Stimulated activated CD4-positive, alpha-beta T cell treated with anti-CD3 and anti-CD28 coated beads, Interleukin-4, amount 100 ng/mL, for 1 hour (primary cell): ENCODE data around the gene IPO11.
"Not testable (repeated sequence)": the region's sequence is repeated elsewhere in the genome, so short reads cannot be mapped to it uniquely, and the experiment has no call there.

Experiments used
- DNase-seq: peaks from one replicate; pipeline ENCODE4 v3.0.0-alpha.2; 2020

IPO11 gene

DNA sequence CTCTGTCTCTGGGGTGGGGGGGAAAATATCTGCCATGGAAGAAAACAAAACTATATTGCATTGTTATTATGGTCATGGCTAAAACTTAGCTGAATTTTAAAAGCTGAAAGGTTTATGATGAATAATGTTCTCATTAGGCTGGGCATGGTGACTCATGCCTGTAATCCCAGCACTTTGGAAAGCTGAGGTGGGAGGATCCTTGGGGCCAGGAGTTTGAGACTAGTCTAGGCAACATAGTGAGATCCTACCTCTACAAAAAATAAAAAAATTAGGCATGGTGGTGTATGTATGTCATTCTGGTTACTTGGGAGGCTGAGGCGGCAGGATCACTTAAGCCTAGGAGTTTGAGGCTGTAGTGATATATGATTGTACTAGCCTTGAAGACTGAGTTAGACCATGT lies 44.5 kb downstream of the IPO11 start:
- DNase-seq = no peak

DNA sequence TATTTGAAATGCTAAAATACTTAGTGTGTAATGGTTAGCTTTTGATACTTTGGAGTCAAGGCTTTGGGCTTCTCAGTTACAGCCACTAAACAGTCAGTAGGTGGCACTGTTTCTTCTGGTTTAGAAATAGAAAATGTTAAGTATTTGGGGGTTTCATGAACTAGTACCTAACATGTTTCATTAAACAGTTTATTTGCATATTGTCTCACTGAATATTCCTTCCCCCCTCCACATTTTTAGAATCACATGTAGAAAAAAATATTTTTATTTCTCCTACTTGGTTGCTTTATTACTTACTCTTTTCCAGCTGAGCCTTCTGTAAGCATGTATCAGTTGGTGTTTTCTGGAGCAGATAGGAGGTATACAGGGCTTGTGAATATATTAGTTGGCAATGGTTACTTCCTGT lies 48.0 kb downstream of the IPO11 start:
- DNase-seq = no peak

DNA sequence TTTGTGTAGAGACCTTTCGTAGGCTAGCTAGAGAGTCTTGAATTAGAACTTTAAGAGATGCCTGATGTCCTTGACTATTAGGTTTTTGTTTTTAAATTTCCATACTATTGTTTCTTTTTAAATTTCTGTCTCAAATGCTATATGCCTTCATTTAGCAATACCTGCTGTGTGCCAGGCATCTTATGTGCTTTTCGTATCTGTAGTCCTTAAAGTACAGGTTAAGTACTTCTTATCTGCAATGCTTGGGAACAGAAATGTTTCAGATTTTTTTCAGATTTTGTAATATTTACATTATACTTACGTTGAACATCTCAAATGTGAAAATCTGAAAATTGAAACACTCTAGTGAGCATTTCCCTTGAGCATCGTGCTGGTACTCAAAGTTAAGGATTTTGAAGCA lies 49.0 kb downstream of the IPO11 start:
- DNase-seq = no peak

DNA sequence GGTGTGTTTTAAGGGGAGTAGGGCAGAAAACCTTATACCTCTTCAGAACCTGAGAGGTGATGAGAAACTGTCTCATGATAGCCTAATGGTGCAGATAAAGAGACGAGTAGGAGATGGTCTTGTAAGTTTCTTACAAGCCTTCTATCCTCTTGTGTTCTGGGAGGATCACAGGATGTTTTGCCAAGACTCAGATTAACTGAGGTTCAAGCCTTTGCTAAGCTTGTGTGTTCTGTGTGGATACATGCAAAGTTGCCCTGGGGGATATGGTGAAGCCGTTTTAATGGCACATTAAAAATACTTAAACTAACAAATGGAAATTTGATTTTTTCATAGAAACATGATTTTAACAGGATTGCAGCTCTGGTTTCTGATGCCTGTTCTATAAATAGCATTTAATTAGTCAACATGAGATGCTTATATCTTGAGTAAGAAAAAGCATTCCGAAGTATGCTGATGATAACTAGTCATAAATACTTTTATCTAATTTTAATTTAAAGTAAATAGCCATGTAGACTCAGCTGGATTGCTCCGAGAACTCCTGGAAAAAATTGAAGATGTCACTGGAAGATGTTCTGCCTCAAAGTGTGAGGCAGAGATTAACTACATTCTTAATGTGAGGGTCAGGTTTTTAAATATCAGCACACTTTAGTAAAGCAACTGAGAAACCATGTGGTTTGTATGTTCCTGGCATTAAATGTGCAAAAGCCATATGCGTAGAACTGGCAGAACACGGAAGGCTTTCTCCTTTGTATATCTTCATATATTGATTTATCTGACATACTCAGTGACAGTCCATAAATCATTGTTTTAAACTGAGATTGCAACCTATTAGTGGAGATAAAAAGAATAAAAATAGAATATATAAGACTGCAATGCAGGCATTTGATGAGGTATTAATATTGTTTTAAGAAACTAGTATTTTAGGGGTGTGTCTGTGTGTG lies 53.7 kb downstream of the IPO11 start:
- DNase-seq = no peak

DNA sequence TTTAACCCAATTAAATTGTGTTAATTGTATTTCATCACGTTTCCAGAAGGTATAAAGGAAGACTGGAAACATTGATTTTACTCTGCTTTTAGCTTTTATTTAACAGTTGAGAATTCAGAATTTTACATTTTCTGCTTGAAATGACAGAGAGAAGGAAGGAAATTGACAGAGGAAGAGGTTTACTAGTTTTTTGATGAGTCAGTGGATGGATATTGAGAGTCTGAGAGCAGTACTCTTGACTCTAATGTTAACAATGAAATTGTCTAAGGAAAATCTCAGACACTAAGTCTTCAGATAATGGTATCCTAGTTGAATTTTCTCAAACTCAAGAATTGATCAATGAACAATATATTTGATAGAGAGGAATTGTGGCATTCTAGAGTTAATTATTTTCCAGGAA lies 60.6 kb downstream of the IPO11 start:
- no peak for DNase-seq

DNA sequence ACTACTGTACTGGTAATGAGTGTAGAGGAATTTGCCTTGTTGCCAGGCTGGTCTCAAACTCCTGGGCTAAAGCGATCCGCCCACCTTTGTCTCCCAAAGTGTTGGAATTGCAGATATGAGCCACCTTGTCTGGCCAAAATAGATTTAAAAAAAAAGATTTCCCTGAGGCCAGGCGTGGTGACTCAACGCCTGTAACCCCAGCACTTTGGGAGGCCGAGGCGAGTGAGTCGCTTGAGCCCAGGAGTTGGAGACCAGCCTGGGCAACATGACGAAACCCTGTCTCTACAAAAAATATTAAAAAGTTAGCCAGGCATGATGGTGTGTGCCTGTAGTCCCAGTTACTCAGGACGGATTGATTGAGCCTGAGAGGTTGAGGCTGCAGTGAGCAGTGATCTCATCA lies 62.5 kb downstream of the IPO11 start:
- no peak for DNase-seq

DNA sequence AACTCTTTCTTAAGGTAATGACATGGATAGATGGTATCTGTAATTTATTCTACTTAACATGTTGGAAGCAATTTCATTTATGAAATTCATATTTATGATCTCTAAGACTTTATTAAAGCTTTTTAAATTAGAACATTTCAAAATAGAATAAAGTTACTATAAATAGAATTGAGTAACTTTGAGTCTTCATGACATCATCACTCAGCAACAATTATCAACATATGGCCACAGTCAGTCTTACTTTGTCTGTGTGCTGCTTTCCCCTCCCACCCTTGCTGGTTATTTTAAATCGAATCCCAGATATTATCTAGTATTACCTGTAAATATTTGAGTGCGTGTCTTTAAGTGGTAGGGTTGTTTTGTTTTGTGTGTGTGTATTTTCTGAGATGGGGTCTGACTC lies 65.2 kb downstream of the IPO11 start:
- DNase-seq = no peak

DNA sequence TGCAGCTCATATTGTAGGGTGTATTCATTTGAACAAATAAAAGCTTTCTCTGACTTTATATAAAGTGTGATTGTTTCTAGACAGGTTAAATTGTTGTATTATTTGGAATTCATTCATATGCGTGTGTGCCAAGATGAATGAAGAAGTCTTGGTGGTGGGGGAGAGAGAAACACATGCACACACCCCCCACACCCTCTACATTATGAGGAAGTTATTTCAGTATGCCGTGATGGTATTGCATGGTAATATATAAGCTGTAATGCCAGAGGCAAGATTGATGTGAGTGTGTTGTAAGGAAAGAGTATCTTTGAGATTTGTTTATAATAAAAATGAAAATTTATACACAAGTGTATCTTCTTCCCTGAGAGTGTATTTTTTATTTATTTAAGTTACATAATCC lies 71.0 kb downstream of the IPO11 start:
- DNase-seq = no peak

DNA sequence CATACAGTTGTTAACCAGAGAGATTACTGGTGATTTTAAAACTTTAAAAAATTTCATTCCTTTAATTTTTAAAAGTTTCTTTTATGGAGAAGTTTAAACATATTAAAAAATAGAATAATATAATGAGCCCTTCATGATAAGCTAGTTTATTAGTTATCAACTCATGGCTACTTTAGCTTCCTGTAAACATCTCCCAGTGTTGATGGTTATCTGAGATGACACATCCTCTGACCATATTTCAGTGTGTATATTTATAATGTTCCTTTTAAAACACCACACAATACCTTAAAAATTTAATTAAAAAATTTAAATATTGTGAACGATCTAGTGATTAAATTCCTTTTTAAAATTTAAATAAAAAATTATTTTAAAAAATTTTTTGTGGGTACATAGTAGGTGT lies 74.1 kb downstream of the IPO11 start:
- no peak for DNase-seq

DNA sequence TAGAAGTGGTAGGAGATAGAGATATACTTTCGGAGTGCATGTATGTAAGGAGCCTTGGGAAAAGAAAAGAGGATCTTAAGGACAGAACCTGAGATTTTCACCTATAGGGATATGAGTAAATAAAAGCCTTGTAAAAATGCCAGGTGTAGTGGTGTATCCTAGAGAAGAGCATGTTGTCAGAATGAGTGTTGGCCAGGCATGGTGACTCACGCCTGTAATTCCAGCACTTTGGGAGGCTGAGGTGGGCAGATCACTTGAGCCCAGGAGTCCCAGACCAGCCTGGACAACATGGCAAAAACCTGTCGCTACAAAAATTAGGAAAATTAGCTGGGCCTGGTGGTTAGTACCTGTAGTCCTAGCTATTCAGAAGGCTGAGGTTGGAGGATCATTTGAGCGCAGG lies 76.0 kb downstream of the IPO11 start:
- DNase-seq = no peak

DNA sequence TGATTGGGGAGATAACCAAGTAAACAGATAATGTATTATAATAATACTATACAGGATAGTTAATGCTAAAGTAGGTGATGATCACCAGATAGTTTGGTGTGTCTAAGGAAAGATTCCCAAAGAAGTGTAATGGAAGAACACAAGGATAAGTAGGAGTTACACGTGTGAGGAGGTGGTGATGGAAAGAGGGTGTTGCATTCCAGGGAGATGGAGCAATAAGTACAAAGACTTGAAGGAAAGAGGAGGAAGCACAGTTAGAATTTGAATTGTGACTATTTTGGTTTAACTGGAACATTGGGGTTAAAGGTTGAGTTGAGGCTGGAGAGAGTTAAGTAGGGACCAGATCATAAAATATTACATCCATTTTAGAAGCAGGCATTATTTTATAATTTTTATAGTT lies 76.9 kb downstream of the IPO11 start:
- no peak for DNase-seq

DNA sequence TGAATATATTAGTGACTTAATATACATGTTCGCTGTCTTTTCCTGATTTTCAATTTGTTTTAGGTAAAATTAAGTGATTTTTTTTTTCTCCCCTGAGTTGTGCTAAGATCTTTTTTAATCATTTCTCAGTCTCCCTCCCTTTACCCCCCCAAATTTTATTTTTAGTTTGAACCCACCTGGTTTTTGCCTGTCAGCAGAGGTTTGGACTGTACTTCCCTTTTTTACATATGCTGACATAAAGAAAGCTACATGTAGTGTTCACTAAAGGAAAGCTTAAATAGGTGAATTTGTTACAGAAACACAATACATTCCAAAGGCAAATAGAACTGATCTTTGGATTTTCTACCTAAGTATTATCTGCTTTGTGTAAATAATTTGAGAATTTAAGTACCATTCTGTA lies 82.2 kb downstream of the IPO11 start:
- DNase-seq = no peak

DNA sequence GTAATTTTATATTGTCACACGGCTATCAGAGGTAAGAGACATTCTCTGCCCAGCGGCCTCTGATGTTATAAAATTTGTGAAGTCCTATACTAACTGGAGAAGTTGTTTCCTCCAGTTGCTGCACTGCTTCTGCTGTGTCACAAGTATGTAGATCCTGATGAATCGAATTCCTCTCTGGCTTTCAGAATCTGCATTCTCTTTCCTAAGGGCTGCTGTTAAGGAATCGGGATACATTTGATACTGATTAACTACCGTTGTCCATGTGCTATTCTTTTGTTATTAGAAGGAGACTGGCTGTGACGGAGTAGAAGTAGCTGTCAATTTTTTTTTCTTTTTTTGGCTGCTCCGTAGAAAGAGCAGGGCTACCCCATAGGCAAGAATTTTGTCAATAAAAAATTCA lies 84.3 kb downstream of the IPO11 start:
- DNase-seq = no peak

DNA sequence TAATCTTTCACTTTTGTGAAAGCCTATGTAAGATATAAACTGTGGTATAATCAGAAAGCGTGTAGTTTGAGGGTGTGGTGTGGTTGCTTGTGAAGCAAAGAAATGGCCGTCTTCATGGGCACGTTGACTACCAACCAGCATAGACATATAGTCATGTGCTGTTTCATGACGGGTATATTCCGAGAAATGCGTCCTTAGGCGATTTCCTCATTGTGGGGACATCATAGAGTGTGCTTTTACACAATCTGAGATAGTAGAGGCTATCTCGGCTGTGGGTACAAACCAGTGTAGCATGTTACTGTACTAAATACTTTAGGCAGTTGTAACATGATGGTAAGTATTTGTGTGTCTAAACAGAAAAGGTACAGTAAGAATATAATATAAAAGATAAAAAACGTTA lies 86.4 kb downstream of the IPO11 start:
- DNase-seq = no peak

DNA sequence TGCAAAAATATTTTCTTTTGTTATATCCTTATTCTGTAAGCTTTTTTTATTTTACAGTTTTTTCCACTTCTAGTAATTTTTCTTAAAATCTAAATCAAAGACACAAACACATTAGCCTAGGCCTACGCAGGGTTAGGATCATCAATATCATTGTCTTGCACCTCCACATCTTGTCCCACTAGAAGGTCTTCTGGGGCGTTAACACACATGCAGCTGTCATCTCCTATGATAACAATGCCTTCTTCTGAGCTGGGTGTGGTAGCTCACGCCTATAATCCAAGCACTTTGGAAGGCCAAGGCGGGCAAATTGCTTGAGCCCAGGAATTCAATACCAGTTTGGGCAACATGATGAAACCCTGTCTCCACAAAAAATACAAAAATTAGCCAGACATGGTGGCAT lies 87.2 kb downstream of the IPO11 start:
- no peak for DNase-seq

DNA sequence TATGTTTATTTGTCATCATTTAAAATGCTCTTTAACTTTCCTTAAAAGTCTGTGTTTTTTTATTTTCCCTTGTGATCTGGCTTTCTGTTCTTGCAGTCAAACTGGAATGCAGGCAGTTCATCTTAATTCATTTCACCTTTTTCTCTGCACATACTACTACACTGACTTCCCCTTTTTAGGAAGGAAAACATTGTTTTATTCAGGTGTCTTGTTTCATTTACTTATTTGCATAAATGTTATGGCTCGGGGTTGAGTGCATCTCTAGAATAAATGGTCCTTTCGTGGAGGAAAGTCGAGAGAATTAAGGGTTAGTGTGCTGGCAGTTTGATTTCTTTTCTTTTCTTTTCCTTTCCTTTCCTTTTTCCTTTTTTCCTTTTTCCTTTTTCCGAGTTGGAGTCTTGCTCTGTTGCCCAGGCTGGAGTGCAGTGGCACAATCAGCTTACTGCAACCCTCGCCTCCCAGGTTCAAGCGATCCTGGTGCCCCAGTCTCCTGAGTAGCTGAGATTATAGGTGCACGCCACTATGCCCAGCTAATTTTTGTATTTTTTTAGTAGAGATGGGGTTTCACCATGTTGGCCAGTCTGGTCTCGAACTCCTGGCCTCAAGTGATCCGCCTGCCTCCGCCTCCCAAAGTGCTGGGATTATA lies 90.0 kb downstream of the IPO11 start:
- DNase-seq = no peak

DNA sequence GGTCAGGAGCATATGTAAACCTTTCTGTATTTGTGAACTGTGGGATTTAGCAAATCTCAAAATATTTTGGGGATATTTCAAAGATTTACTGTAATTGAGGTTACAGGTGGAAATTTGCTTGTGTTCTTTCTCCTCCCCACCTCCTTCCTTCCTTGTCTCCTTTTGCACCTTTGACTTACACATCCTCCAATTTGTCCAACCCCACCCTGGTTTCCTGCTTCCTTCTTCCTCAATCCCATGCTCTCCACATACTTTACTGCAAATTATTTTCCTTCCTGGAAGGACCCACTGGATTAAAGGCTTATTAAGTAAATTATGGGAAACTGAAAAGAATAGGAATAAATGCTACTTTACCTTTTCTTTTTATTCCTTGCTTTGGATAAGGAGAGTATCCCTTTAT lies 91.6 kb downstream of the IPO11 start:
- DNase-seq = no peak

DNA sequence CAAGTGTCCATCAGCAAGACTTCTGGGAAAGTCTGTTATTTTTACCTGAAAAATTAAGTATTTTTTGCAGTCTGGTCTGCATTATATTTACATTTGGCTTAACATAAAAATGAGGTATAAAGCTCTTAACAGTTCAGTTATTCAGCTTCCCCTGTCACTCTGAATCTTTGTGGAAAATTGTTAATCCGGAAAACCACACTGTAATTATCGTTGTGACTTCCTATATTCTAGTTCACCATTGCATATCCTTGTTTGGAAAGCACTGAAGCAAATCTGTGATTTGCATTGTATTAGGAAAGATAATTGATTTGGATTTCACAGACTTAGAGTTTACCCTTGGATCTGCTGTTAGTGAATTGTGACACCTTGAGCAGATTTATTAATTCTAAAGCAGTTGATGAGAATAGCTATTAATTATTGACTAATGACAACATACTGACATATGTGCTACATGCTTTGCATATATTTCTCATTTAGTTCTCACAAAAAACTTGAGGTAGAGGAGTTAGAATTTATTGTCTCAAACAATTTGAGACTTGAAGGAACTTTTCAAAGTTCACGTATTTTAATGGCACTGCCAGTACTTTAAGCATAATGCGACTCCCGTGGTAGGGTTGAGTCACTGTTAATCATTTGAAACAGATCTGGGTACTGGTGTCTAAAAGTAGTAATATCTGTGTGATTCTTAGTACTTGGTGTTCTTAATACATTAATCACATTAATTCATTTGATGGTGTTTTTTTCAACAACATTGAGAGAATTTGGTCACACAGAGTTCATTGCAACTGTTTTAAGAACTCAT lies 94.3 kb downstream of the IPO11 start:
- DNase-seq = no peak

DNA sequence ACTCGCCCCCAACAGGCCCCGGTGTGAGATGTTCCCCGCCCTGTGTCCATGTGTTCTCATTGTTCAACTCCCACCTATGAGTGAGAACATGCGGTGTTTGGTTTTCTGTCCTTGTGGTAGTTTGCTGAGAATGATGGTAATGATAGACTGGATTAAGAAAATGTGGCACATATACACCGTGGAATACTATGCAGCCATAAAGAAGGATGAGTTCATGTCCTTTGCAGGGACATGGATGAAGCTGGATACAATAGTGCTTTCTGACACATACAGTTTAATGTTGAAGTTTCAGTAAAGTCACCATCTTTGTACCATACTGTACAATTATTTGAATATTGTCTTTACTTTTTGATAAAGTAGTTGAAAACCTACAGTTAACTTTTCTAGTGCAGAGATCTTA lies 96.2 kb downstream of the IPO11 start:
- DNase-seq = not testable (repeated sequence)

DNA sequence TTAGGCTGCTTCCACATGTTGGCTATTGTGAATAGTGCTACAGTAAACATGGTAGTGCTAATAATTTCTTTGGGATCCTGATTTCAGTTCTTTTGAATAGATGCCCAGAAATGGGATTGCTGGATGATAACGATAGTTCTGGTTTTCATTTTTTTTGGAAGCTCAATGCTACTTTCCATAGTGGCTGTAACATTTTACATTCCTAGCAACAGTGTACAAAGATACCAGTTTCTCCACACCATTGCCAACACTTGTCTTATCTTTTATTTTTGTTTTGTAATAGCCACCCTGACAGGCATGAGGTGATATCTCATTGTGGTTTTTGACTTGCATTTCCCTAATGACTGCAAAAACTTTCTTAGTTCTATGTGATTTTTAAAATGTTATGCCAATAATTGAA lies 97.2 kb downstream of the IPO11 start:
- no peak for DNase-seq

DNA sequence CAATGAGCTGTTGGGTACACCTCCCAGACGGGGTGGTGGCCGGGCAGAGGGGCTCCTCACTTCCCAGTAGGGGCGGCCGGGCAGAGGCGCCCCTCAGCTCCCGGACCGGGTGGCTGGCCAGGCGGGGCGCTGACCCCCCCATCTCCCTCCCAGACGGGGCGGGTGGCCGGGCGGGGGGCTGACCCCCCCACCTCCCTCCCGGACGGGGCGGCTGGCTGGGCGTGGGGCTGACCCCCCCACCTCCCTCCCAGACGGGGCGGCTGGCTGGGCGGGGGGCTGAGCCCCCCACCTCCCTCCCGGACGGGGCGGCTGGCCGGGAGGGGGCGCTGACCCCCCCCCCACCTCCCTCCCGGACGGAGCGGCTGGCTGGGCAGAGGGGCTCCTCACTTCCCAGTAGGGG lies 100.5 kb downstream of the IPO11 start:
- not testable (repeated sequence) for DNase-seq

DNA sequence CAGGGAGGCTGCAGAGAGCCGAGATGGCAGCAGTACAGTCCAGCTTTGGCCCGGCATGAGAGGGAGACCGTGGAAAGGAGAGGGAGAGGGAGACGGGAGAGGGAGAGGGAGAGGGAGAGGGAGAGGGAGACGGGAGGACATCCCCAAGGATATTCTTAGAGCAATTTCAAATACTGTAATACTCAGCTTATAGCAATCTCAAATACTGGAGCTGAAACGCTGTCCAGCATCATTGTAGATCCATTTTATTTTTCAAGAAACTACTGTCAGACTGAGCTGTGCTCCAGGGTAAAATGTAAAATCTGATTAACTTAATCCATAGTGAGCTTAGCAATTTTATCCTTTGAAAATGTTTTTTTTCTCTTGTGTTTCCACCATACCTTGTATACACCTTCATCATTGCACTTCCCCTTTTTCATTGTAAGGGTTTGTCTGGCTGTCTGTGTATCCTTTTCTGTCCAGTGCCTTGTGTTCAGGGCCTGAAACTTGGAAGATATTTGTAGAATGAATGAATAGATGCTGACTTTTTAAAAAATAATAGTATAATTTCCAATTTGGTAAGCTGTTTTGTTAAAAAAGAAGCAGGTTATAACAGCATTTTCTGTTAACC lies 102.1 kb downstream of the IPO11 start:
- DNase-seq = no peak

DNA sequence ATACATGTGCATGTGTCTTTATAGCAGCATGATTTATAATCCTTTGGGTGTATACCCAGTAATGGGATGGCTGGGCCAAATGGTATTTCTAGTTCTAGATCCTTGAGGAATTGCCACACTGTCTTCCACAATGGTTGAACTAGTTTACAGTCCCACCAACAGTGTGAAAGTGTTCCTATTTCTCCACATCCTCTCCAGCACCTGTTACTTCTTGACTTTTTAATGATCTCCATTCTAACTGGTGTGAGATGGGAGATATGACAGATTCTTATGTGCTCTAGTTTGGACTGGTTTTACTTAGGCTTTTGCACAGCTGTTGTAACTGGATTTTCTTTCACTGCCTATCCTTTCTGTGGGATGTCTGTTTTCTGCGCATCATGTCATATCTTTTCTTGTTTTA lies 108.2 kb downstream of the IPO11 start:
- not testable (repeated sequence) for DNase-seq
